GM12873 (cell line): ENCODE results near the gene SLC52A3.

ENCODE experiments used
- TF ChIP-seq, protein P1 (sequence below): IDR thresholded peaks from 2 replicates; pipeline ENCODE4 v1.5.1; 2012; ENCODE audit warnings: low read depth, mild to moderate bottlenecking, moderate library complexity, low read length, control low read depth; ENCODE audit not compliant: insufficient read depth; ENCODE audit errors: missing control alignments

Gene SLC52A3

DNA sequence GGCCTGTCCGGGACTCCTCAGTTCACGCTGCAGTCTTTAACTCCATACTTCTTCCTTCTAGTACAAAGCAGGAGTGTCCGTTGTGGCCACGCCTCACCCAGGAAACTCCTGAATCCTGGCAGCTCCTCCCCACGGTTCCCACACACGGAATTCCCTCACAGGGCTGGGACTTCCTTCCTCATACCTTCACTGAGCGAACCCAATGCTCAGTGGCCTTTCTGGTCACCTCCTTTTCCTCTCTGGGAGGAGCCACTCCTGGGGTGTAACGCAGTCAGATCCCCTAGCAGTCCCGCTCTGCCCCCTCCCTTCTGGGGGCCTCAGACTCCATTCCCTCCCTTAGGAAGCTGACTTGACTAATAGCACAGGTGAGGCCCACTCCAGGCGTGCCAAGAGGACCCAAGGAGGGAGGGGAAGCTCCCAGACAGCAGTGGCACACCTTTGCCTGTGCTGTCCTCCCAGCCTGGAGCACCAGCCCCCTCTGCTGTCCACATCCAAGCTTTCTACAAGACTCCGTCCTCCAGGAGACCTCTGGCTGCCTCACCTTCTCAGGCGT, at the start of gene SLC52A3:
SLC52A3 (minus strand) TSS at position 75 of the 553 bp plus-strand sequence. CDS start 2,726 bp downstream, outside the sequence.
- TF ChIP-seq, protein P1, sequence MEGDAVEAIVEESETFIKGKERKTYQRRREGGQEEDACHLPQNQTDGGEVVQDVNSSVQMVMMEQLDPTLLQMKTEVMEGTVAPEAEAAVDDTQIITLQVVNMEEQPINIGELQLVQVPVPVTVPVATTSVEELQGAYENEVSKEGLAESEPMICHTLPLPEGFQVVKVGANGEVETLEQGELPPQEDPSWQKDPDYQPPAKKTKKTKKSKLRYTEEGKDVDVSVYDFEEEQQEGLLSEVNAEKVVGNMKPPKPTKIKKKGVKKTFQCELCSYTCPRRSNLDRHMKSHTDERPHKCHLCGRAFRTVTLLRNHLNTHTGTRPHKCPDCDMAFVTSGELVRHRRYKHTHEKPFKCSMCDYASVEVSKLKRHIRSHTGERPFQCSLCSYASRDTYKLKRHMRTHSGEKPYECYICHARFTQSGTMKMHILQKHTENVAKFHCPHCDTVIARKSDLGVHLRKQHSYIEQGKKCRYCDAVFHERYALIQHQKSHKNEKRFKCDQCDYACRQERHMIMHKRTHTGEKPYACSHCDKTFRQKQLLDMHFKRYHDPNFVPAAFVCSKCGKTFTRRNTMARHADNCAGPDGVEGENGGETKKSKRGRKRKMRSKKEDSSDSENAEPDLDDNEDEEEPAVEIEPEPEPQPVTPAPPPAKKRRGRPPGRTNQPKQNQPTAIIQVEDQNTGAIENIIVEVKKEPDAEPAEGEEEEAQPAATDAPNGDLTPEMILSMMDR, result peak; percentile 29

DNA sequence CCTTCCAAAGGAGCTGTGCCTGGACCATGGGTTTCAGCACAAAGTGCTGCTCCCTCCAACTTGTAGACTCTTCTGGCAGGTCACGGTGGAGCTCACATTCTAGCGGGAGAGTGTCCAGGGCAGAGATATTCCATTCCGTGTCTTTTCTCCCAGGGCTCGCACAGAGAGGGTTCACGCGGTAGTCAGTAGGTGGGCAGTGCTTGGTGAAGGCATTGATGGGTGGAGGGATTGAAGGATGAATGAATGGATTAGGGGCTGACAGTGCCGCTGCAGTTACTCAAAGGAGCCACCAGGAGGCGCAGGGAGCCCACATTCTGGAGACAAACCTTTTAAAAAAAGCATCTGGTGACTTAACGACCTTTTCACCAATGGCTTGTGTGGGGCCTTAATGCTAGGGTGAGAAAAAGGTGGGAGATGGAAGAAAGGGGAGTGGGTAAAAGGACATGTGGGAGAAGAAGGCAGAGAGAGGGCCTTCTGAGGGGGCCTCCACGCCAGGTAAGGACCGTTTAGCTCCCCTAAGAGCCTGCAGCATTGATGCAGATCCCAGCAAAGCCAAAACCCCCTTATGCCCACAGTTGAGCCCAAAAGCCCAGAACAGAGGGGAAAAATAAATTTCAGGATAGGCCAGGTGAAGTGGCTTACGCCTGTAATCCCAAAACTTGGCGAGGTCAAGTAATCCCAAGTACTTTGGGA, 47.8 kb upstream of the SLC52A3 start:
- TF ChIP-seq, protein P1, result peak; percentile 99

DNA sequence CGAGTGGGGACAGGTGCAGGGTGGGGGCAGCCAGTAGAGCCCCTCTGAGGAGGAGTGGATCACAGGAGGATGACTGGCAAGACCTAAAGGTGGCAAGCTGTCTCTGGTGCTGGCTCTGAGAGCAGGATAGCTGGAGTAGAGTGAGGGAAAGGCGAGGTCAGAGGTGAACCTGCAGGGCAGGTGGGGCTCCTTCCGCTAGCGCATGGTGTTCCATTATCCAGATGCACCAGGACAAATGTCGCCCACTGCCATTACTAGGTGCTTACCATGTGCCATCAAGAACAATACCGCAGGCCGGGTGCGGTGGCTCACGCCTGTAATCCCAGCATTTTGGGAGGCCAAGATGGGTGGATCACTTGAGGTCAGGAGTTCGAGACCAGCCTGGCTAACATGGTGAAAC, 46.9 kb upstream of the SLC52A3 start:
- TF ChIP-seq, protein P1, result no peak

DNA sequence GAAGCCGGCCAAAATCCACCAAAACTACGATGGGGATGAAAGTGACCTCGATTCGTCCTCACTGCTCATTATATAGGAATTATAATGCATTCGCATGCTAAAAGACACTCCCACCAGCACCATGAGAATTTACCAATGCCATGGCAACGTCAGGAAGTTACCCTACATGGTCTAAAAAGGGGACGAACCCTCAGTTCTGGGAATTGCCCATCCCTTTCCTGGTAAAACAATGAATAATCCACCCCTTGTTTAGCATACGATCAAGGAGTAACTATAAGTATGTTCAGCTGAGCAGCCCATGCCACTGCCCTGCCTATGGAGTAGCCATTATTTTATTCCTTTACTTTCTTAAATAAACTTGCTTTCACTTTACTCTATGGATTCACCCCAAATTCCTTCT, 45.1 kb upstream of the SLC52A3 start:
- TF ChIP-seq, protein P1, result no peak

DNA sequence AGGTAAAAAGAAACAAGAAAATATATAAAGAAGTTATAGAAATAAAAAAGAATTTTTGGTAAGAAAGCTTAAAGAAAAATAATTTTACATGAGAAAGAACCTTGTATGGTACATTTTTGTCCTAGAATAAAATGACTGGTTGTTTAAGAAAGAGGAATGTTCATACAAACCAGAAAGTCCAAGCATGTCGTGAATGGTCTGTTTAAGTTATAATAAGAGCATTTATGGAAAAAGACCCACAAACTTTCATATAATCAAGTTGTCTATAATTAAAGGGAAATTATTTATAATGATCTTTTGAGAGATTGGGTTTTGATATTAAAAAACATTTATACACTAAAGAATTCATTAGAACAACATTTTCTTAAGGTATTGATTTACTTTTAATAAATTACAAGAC, 37.4 kb upstream of the SLC52A3 start:
- TF ChIP-seq, protein P1, result no peak

DNA sequence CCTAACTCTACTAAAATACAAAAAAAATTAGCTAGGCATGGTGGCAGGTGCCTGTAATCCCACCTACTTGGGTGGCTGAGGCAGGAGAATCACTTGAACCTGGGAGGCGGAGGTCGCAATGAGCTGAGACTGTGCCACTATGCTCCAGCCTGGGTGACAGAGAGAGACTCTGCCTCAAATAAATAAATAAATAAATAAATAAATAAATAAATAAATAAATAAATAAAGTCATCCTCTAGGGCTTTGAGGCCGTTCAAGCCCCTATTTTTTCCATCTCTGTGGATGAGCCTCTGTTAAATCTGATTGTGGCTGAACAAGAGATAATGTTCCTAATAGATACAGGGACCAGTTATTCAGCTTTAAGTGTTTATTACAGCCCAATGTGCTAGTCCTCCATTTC, 33.4 kb upstream of the SLC52A3 start:
- TF ChIP-seq, protein P1, result no peak

DNA sequence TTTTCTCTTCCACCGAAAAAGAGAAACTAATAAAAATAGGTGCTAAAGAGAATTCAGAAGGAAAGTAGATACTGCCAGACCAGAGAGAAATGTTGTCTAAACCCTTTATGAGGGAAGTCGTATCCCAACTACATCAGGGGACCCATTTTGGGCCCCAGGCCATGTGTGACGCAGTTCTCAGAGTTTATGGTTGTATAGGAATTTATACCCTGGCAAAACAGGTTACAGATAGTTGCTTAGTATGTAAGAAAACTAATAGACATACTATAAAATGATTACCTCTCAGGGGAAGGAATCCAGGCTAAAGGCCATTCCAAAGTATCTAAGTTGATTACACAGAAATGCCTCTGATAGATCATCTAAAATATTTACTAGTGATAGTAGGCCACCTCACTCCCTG, 28.6 kb upstream of the SLC52A3 start:
- TF ChIP-seq, protein P1, result no peak
